Calu3 (cell line): Measurements from ENCODE around the gene AAGAB. TPM values are rescaled to one million over a fixed set of nuclear protein-coding genes. Genes with fewer than 3 reads are reported as not detected.

ENCODE experiments used
- BruUV-seq: library from RNA; stranded (reverse); fragments of 400-500 nt; replicated peaks from 2 replicates; lab custom pipeline; 2021; lab: Mats Ljungman, UMichigan
- CTCF ChIA-PET: fragments of 300-600 bp; sonication (Branson Sonifier 250); formaldehyde crosslinking; loops from one replicate; lab custom pipeline; 2022; ENCODE audit warnings: antibody characterized with exemption; lab: Charles Lee
- DNase-seq: peaks from one replicate; pipeline ENCODE4 v3.0.0; 2022
- H3K27ac Mint-ChIP-seq: one replicate; pipeline ENCODE4 v1.8.0; 2022; ENCODE audit warnings: mixed read lengths; ENCODE audit not compliant: unreplicated experiment
- H3K27me3 Mint-ChIP-seq: one replicate; pipeline ENCODE4 v1.8.0; 2022; ENCODE audit warnings: mixed read lengths; ENCODE audit not compliant: unreplicated experiment
- H3K36me3 Mint-ChIP-seq: one replicate; pipeline ENCODE4 v1.8.0; 2022; ENCODE audit warnings: mild to moderate bottlenecking, moderate library complexity, mixed read lengths; ENCODE audit not compliant: insufficient read depth, unreplicated experiment
- H3K4me1 Mint-ChIP-seq: one replicate; pipeline ENCODE4 v1.8.0; 2022; ENCODE audit warnings: mild to moderate bottlenecking, low read depth, mixed read lengths; ENCODE audit not compliant: unreplicated experiment
- H3K4me3 Mint-ChIP-seq: one replicate; pipeline ENCODE4 v1.8.0; 2022; ENCODE audit warnings: mild to moderate bottlenecking, low read depth, moderate library complexity, mixed read lengths; ENCODE audit not compliant: unreplicated experiment
- H3K9me3 Mint-ChIP-seq: one replicate; pipeline ENCODE4 v1.8.0; 2022; ENCODE audit warnings: low read depth, mixed read lengths; ENCODE audit not compliant: unreplicated experiment
- intact Hi-C: fragments of 100-400 bp; cut with micrococcal nuclease; formaldehyde crosslinking; loops from one replicate; pipeline ENCODE4 v1.10.0; 2022; ENCODE audit not compliant: unreplicated experiment
- total RNA-seq: library from RNA; stranded (reverse); gene quantifications from 2 replicates; pipeline ENCODE4 v1.2.3, GENCODE V29; 2022
- TF ChIP-seq, protein P1 (sequence below): fragments of 200-600 bp; IDR thresholded peaks from one replicate; pipeline ENCODE4 v1.8.0; 2022; ENCODE audit warnings: antibody characterized with exemption; ENCODE audit not compliant: unreplicated experiment

The AAGAB gene
- total RNA-seq, 1 experiment from 2014 or later: 68.1 TPM

DNA sequence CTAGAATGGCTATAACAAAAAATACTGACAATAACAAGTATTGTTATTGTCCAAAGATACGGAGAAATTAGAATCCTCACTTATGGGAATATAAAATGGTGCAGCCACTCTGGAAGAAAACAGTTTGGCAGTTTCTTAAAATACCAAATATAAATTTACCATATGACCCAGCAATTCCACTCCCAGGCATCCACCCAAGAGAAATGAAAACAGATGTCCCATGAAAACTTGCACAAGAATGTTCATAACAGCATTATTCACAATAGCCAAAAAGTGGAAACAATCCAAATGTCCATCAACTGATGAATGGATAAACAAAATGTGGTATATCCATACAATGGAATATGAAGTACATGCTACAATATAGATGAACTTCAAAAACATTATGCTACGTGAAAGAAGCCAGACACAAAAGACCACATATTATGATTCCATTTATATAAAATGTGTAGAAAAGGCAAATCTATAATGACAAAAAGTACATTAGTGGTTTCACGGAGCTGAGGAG lies 9.4 kb downstream of the AAGAB start:
- DNase-seq: no peak
- intact Hi-C loops: no loop called here
- no peak overlapping the region for H3K4me3 Mint-ChIP-seq

GRCh38 chr15:67242708-67243111 lies 11.8 kb downstream of the AAGAB start:
- intact Hi-C loops: no loop called here
- H3K4me1 Mint-ChIP-seq: peaks cover 21% of the 10 kb centered on the region

More for the DNA sequence above, 9.4 kb downstream of the AAGAB start:
- TF ChIP-seq, protein P1, sequence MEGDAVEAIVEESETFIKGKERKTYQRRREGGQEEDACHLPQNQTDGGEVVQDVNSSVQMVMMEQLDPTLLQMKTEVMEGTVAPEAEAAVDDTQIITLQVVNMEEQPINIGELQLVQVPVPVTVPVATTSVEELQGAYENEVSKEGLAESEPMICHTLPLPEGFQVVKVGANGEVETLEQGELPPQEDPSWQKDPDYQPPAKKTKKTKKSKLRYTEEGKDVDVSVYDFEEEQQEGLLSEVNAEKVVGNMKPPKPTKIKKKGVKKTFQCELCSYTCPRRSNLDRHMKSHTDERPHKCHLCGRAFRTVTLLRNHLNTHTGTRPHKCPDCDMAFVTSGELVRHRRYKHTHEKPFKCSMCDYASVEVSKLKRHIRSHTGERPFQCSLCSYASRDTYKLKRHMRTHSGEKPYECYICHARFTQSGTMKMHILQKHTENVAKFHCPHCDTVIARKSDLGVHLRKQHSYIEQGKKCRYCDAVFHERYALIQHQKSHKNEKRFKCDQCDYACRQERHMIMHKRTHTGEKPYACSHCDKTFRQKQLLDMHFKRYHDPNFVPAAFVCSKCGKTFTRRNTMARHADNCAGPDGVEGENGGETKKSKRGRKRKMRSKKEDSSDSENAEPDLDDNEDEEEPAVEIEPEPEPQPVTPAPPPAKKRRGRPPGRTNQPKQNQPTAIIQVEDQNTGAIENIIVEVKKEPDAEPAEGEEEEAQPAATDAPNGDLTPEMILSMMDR: no peak
- CTCF ChIA-PET: no interaction called here
- Mint-ChIP-seq H3K36me3 (no peaks in the 10 kb centered on the region), H3K4me1 (peaks cover 23% of the 10 kb centered on the region), H3K27me3 (no peaks in the 10 kb centered on the region), H3K27ac (no peak overlapping the region), H3K9me3 (peaks cover 2% of the 10 kb centered on the region)
- no TSS peak for BruUV-seq

GRCh38 chr15:67241132-67241855 lies 13.2 kb downstream of the AAGAB start:
- peaks cover 21% of the 10 kb centered on the region for H3K4me1 Mint-ChIP-seq
- TF ChIP-seq, protein P1: no peak
- DNase-seq: no peak
- H3K27ac Mint-ChIP-seq: no peak overlapping the region
- CTCF ChIA-PET: interaction anchor here (1.7 kb wide), 1 partner anchor 295 kb away, joined by 9 read pairs; no protein-coding TSS in a partner anchor
- no peaks in the 10 kb centered on the region for H3K27me3 Mint-ChIP-seq
- BruUV-seq: no TSS peak
- intact Hi-C loops: loop anchor here (2.0 kb wide), 1 partner anchor 62 kb away; no protein-coding TSS in a partner anchor
- H3K36me3 Mint-ChIP-seq: no peaks in the 10 kb centered on the region
- no peak overlapping the region for H3K4me3 Mint-ChIP-seq
- no peaks in the 10 kb centered on the region for H3K9me3 Mint-ChIP-seq

More at GRCh38 chr15:67242708-67243111, 11.8 kb downstream of the AAGAB start:
- BruUV-seq: no TSS peak
- no peaks in the 10 kb centered on the region for H3K36me3 Mint-ChIP-seq
- H3K9me3 Mint-ChIP-seq: peaks cover 2% of the 10 kb centered on the region
- DNase-seq: no peak
- H3K27me3 Mint-ChIP-seq: no peaks in the 10 kb centered on the region
- CTCF ChIA-PET: interaction anchor here (0.6 kb wide), 1 partner anchor 997 kb away, joined by 6 read pairs; no protein-coding TSS in a partner anchor
- H3K27ac Mint-ChIP-seq: no peak overlapping the region
- TF ChIP-seq, protein P1: no peak
- H3K4me3 Mint-ChIP-seq: no peak overlapping the region

DNA sequence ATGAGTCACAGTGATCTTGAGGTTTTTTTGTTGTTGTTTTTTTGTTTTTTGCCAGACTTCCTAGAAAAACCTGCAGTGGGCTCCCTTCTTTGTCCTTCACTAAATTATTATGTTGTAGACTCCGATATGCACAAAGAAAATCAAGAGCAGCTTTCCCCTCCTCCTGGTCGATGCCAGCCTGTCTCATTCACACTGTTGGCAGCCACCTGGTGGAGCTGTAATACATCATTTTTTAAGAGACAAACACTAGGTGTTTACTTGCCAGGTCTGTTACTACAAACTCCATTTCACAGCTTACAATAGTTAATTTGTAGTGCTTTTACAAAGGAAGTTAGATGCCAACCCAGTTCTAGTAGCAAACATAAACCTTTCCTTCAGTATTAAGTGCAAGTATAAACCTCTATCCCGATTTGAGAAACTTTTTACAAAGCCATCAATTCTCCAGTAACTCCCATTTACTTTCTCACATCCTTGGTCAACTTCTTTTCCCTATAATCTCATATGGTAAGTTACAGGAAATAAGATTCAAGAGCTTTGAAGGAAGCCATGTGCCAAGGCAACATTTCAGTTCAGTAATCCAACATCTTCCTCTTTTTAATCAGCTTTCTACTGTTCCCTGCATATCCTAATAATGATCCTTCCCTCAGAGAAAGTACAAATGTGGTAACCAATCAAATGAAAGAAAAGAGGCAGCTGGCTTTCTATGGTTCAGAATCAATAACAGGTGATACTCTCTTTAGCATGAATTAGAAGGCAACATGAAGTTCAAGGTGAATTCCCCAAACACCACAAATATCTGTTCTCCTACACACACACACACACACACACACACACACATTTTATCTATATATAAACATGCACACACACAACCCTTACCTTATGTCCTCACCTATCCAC lies 14.0 kb downstream of the AAGAB start:
- Mint-ChIP-seq H3K27ac (peak overlapping the region; percentile 17), H3K9me3 (no peaks in the 10 kb centered on the region), H3K4me1 (peaks cover 21% of the 10 kb centered on the region), H3K36me3 (no peaks in the 10 kb centered on the region), H3K27me3 (no peaks in the 10 kb centered on the region), H3K4me3 (no peak overlapping the region)
- CTCF ChIA-PET: interaction anchor here (0.6 to 1.7 kb wide), 8 partner anchors 13 to 296 kb away, joined by 3 to 11 read pairs (median 4); no protein-coding TSS in a partner anchor
- no TSS peak for BruUV-seq
- intact Hi-C loops: loop anchor here (2.0 kb wide), 1 partner anchor 62 kb away; no protein-coding TSS in a partner anchor
- TF ChIP-seq, protein P1: peak; percentile 40
- DNase-seq: peak; percentile 38
